ENCODE results near the gene NQO2.
"Not testable (repeated sequence)": the region's sequence is repeated elsewhere in the genome, so short reads cannot be mapped to it uniquely, and the experiment has no call there.

NQO2 gene

DNA sequence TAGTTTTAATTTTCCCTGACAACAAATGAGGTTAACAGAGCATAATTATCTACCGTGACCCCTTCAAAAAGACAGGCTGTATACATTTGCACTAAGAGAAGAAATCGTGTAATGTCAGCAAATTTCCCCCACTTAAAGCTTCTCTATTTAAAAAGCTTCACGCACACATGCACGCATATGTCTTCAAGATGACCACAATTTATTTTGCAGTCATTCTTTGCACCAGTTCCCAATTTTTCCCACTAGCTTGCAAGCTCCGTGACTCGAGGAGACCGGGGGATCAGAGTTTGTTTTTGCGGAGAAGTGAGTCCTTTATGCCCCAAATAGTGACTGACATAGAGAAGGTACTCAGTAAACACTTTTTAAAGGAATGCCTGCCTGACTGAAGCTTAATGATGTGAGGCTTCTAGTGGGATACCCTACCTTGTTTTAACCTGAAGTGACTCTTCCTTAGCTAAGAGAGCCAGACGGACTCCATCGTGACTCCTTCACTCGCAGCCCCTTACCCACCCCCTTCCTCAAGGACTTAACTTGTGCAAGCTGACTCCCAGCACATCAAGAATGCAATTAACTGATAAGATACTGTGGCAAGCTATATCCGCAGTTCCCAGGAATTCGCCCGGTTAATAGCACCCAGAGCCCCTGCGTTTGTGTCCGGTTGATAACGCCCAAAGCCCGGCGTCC lies 9.3 kb upstream of the NQO2 start:
- peak; percentile 62 for DNase-seq

DNA sequence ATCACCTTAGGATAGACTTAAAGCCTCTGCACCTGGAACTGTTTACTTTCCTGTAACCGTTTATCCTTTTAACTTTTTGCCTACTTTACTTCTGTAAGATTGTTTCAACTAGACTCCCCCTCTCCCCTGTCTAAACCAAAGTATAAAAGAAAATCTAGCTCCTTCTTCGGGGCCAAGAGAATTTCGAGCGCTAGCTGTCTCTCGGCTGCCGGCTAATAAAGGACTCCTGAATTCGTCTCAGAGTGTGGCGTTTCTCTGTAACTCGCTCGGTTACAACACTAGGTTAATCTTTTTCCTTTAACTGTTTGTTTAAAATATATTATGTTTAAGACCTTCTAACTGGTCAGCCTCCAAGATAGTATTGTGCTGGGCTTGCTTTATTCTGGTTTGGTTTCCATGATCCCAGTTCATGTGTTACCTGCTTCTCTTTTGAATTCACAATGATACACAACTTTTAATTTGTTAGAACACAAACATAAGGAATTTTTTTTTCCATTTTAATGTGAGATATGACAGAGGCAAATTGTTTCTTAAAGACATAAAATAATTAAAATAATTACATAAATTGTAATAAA lies 8.7 kb upstream of the NQO2 start:
- DNase-seq: no peak

GRCh38 chr6:2992330-2992979 lies 7.2 kb upstream of the NQO2 start:
- no peak for DNase-seq

- DNase-seq: no peak
Observed at GRCh38 chr6:2993755-2994317, 5.9 kb upstream of the NQO2 start.

DNA sequence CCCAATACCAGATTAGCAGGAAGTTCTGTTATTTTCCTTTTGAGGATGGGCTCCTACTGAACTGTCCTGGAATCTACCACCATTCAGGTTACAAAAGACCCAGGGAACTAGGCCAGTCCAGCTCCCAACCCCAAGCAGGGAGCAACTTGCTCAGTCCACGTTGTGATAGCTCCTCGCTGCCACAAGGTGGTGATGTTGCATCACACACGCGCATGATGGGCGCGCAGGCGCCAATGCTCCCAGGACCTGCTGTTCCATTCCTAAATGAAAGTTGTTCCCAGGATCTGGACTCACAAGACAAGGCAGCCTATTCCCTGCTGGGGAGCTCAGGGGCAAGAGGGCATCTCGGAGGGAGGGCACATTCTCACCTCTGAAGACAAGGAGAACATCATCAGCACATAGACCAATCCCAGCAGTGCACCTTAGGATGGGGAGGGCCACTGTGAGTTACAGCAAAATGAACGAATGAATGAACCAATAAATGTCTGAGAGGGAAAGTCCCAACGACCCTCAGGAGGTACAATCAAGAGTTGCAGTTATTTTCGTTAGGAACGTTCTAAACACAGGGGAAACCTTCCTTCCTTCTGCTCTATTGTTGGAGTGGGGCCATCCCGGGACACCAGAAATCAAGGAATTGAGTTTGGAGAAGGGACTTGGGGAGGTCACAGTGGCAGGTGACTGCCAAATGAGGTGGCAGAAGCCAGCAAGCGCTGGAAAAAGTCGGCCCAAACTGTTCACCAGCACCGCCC lies 1.3 kb upstream of the NQO2 start:
- DNase-seq: not testable (repeated sequence)

DNA sequence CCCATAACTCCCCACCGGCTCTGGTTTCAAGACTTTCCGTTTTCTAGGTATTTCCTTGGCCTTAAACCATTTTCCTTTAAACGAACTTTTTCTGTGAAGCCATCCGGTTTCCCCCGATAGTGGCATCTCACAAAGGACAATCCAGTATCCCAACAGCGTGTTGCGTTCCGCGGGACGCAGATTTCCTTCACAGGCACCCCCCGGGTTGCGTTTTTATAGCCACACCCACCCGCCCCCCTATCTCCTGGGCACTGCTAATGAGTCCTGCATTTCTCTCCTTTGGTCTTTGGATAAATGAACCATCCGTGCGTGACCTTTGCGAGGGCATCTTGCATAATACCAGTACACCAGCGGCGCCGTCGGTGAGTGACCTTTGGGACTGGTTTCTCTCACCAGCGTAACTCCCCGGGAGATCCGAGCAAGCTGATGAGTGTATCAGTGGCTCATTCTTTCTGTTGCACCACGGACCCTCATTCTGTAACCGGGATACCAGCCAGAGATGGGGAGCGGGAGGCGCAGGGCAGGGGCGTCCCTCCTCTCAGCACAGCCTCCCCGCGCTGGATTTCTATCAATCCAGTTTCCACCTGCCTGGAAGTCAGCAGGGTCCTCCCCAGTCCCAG lies 586 bp upstream of the NQO2 start:
- no peak for DNase-seq

DNA sequence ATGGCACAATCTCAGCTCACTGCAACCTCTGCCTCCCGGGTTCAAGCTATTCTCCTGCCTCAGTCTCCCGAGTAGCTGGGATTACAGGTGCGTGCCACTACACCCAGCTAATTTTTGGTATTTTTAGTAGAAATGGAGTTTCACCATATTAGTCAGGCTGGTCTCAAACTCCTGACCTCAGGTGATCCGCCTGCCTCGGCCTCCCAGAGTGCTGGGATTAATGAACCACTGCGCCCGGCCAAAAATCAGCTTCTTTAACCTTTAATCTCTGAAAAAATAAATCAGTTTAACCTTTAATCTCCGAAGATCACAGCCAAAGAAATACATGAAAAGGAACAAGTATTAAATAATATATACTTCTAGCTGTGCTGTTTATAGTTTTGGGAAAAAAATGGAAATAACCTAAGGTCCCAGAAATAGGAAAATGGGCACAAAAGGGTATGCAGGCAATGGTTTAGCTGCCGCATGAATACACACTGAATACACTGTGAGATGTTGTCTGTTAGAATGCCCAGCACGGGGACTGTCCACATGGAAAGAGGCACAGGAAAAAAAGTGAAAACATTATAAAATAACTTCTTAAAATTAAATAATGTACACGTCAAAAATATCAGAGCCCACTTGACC lies 1.6 kb downstream of the NQO2 start:
- no peak for DNase-seq

- no peak for DNase-seq
Observed at GRCh38 chr6:3001773-3002293, 2.1 kb downstream of the NQO2 start.

DNA sequence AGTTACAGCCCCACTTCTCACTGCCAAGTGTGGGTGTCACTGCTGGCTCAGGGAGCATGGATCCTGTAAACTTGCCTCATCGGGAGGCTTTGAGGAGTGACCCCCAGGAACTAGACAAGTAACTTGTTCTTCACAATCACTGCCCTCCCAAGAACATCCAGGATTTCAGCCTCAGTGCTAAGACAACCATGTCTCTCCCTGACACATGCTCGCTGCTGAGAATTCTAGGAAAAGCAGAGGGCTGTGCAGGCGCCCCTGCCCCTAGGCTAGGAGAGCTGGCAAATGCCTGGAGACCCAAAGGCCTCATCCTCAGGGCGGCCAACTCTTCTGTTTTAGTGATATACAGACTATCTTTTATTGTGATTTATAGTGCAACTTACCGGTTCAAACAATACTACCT lies 3.5 kb downstream of the NQO2 start:
- DNase-seq: not testable (repeated sequence)

- DNase-seq: no peak
Observed at GRCh38 chr6:3005077-3005476, 5.4 kb downstream of the NQO2 start.

- no peak for DNase-seq
Observed at GRCh38 chr6:3005874-3006273, 6.2 kb downstream of the NQO2 start.

DNA sequence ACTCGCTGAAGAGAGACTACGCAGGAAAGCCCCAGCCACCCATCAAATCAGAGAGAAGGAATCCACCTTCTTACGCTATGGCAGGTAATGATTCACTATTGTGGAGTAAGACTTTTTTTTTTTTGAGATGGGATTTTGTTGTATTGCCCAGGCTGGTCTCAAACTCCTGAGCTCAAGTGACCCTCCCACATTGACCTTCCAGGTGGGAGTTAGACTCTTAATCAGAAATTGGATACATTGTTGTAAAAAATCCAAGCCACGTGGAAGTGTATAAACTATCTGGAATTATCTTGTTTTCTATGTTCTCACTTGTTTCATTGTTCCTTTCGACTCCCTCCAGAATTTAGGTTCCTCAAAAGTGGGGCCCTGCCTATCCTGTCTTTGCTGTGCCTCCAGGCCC lies 6.8 kb downstream of the NQO2 start:
- DNase-seq: no peak

- no peak for DNase-seq
Observed at GRCh38 chr6:3007571-3007970, 7.9 kb downstream of the NQO2 start.

DNA sequence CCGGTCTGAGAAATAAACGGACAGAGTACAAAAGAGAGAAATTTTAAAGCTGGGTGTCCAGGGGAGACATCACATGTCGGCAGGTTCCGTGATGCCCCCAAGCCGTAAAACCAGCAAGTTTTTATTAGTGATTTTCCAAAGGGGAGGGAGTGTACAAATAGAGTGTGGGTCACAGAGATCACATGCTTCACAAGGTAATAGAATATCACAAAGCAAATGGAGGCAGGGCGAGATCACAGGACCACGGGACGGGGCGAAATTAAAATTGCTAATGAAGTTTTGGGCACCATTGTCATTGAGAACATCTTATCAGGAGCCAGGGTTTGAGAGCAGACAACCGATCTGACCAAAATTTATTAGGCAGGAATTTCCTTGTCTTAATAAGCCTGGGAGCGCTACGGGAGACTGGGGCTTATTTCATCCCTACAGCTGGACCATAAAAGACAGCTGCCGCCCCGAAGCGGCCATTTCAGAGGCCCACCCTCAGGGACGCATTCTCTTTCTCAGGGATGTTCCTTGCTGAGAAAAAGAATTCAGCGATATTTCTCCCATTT lies 9.1 kb downstream of the NQO2 start:
- not testable (repeated sequence) for DNase-seq

GRCh38 chr6:3009930-3010329 lies 10.2 kb downstream of the NQO2 start:
- DNase-seq: no peak

DNA sequence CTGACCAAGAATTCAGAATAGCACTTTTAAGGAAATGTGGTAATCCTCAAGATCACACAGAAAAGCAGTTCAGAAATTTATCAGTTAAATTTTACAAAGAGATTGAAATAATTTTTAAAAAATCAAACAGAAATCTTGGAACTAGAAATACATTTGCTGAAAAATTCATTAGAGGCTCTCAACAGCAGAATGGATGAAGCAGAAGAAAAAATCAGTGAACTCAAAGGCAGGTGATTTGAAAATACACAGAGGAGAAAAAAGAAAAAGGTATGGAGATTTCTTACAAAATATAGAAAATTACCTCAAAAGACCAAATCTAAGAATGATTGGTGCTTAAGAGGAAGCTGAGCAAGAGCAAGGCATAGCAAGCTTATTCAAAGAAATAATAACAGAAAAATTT lies 11.5 kb downstream of the NQO2 start:
- no peak for DNase-seq

- no peak for DNase-seq
Observed at GRCh38 chr6:3011592-3011991, 11.9 kb downstream of the NQO2 start.

GRCh38 chr6:3013486-3013885 lies 13.8 kb downstream of the NQO2 start:
- no peak for DNase-seq

- DNase-seq: no peak
Observed at GRCh38 chr6:3013901-3014674, 14.4 kb downstream of the NQO2 start.

DNA sequence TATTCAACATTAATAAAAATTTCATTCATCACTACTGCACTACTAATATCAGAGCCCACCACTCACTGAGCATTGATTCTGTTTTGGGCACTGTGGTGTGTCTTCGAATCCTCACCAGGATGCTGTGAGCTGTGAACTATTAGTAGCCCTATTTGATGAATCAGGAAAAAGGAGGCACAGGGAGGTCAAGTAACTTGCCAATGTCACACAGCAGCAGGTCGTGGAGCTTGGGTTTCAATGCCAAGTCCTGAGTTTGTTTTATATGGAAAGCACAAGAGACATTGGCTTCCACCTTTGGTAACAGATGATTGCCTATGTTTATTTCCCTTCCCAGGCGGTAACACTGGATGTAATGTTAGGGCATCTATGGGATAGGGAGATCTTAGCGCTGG lies 15.0 kb downstream of the NQO2 start:
- no peak for DNase-seq

GRCh38 chr6:3015144-3015543 lies 15.4 kb downstream of the NQO2 start:
- DNase-seq: no peak

Data from left hindlimb (tissue), 1 donor.